Adrenal gland (tissue), 12 donors: Measurements from ENCODE around the gene RNF8. TPM values are rescaled to one million over a fixed set of nuclear protein-coding genes. Genes with fewer than 3 reads are reported as not detected.
"Not testable (repeated sequence)": the region's sequence is repeated elsewhere in the genome, so short reads cannot be mapped to it uniquely, and the experiment has no call there.

ENCODE experiments used
- DNase-seq, 7 donors: peaks; one replicate each; pipeline ENCODE4 v3.0.0-alpha.2; 2019 to 2020
- H3K27ac ChIP-seq, 5 donors: fragments of 200-600 bp; sonication (generic) in 4 of 5; 1 replicate in 3 of 5; 2 replicates in 2 of 5; pipeline versions ENCODE4 v1.5.1 to v1.8.0; 2016 to 2020; ENCODE audit warnings: mild to moderate bottlenecking in 1 of 5
- H3K27me3 ChIP-seq: fragments of 200-600 bp; 2 replicates; pipeline ENCODE4 v1.8.0; 2021
- H3K36me3 ChIP-seq, 2 donors: fragments of 200-600 bp; replicated peaks in 1 of 2; 1 replicate in 1 of 2; 2 replicates in 1 of 2; pipeline versions ENCODE4 v1.5.1 to v1.8.0; 2018 to 2022
- H3K4me1 ChIP-seq, 2 donors: fragments of 200-600 bp; replicated peaks in 1 of 2; 1 replicate in 1 of 2; 2 replicates in 1 of 2; pipeline versions ENCODE4 v1.5.1 to v1.8.0; 2018 to 2021
- H3K4me3 ChIP-seq, 4 donors: fragments of 200-600 bp; sonication (generic) in 3 of 4; one replicate each; pipeline ENCODE4 v1.5.1; 2016 to 2018
- H3K9me3 ChIP-seq, 3 donors: fragments of 200-600 bp; sonication (generic) in 1 of 3; replicated peaks in 1 of 3; 1 replicate in 2 of 3; 2 replicates in 1 of 3; pipeline versions ENCODE4 v1.5.1 to v1.8.0; 2016 to 2021
- CTCF ChIP-seq, 6 experiments: fragments of 450-650 bp in 4 of 6; fragments of 200-600 bp in 2 of 6; sonication (generic) in 1 of 6; IDR thresholded peaks; 1 replicate in 5 of 6; 2 replicates in 1 of 6; pipeline versions ENCODE4 v1.5.1 to v1.8.0; 2016 to 2021; ENCODE audit warnings: antibody characterized with exemption in 6 of 6, mild to moderate bottlenecking in 2 of 6, moderate library complexity in 1 of 6
- POLR2A ChIP-seq, 2 donors: fragments of 450-650 bp; IDR thresholded peaks; one replicate each; pipeline ENCODE4 v1.6.1; 2017; ENCODE audit warnings: antibody characterized with exemption in 2 of 2, mild to moderate bottlenecking in 2 of 2, moderate library complexity in 1 of 2
- WGBS, 4 donors: extraction: QIAGEN DNeasy Blood & Tissue Kit in 2 of 4; methylation state at CpG; one replicate each; pipeline versions ENCODE4 v1.1.5 to v1.1.7; 2013 to 2017; 5-methylcytosine and 5-hydroxymethylcytosine counted together
- intact Hi-C, 2 donors: fragments of 100-400 bp; cut with DNase I; formaldehyde crosslinking; loops; one replicate each; pipeline versions ENCODE4 v1.14.1 to v1.15.0; 2022 to 2023
- polyA plus RNA-seq, 3 donors: library from polyadenylated mRNA; stranded (reverse); fragments of 200-250 nt in 2 of 3; fragments of 350-450 nt in 1 of 3; fragmentation: Illumina TruSeq in 1 of 3; extraction: RNeasy Lipid Tissue Mini Kit (QIAGEN cat#74804) in 1 of 3; gene quantifications; one replicate each; pipeline ENCODE4 v1.2.3, GENCODE V29; 2013 to 2014
- total RNA-seq, 9 donors: library from RNA; depleted of rRNA in 4 of 9; stranded (reverse); fragments of >200 nt in 4 of 9; fragments of 120-200 nt in 1 of 9; fragmentation: NEBNext Ultra II Directional in 1 of 9; extraction: Animal tissue kit (Norgen Biotek cat#: 25700) in 1 of 9; gene quantifications; one replicate each; pipeline versions ENCODE4 v1.1.0 to v1.2.4, GENCODE V29; 2013 to 2023
- donor health status: healthy with polysubstance abuse.
- donor health status: Bipolar disorder and iron deficiency.
- donor health status: DM: yes; HTN: yes; CAD: no.
- donor health status: DM: no; HTN: no; CAD: no.
- donor health status: DM: no; HTN: no; CAD: no.
- donor health status: DM: yes; HTN: yes; CAD: no.

The RNF8 gene
- total and polyA plus RNA-seq, 12 donors: 13.1 to 54.6 (median 20.6) TPM

DNA sequence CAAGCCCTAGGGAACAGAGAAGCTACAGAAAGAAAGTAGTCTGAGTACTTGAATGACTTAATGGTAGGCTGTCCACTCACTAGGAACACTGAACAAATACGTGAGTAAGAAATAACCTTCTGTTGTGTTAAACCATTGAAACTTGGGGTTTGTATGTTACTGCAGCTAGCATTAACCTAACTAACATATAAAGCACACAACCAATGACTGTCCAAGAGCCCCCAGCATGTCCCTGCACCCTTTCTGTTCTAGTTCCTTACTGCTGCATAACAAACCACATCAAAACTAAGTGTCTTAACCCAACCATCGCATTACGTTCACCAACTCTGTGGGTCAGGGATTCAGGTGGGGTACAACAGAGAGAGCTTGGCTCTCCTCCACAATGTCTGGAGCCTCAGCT lies 10.5 kb upstream of the RNF8 start:
- DNase-seq: no peak
- intact Hi-C loops: no loop called here
- Histone ChIP-seq H3K27me3 (no peaks in the 10 kb centered on the region), H3K27ac (no peak overlapping the region), H3K36me3 (no peaks in the 10 kb centered on the region), H3K4me1 (no peaks in the 10 kb centered on the region), H3K9me3 (no peaks in the 10 kb centered on the region), H3K4me3 (no peak overlapping the region)
- WGBS, 4 donors: 90 to 93% (median 92%) methylated on average over 3 of the region's 3 CpGs
- TF ChIP-seq POLR2A (IDR thresholded peaks at IDR 0.05) (no peak), CTCF (IDR thresholded peaks at IDR 0.05) (no peak)

DNA sequence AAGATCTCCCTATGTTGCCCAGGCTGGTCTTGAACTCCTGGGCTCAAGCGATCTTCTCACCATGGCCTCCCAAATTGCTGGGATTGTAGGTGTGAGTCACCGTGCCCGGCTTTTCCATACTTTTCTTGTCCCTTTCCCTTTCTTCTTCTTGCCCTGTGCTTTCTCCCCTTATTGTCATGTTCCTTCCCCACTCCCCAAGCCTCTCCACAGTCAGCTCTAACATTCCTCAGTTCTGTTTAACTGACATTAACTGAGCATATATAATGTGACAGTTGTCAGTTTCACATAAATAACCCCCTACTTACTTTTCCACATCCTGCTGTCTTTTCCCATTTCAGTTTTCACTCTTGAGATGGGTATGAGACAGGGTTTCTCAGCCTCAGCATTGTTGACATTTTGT lies 9.5 kb upstream of the RNF8 start:
- H3K9me3 ChIP-seq: no peaks in the 10 kb centered on the region
- H3K36me3 ChIP-seq: no peaks in the 10 kb centered on the region
- no peak for TF ChIP-seq POLR2A (IDR thresholded peaks at IDR 0.05)
- TF ChIP-seq CTCF (IDR thresholded peaks at IDR 0.05): no peak
- 73 to 86% (median 84%) methylated on average over 3 of the region's 3 CpGs for WGBS, 4 donors
- DNase-seq: no peak
- H3K27ac ChIP-seq: no peak overlapping the region
- intact Hi-C loops: no loop called here
- H3K27me3 ChIP-seq: no peaks in the 10 kb centered on the region
- H3K4me1 ChIP-seq: no peaks in the 10 kb centered on the region
- H3K4me3 ChIP-seq: no peak overlapping the region

GRCh38 chr6:37345804-37346203 lies 8.0 kb upstream of the RNF8 start:
- H3K4me3 ChIP-seq, H3K27ac ChIP-seq, DNase-seq, H3K9me3 ChIP-seq, H3K27me3 ChIP-seq, intact Hi-C loops, H3K36me3 ChIP-seq, H3K4me1 ChIP-seq: not testable (repeated sequence)
- 70 to 84% (median 74%) methylated on average over 3 of the region's 3 CpGs for WGBS, 4 donors

DNA sequence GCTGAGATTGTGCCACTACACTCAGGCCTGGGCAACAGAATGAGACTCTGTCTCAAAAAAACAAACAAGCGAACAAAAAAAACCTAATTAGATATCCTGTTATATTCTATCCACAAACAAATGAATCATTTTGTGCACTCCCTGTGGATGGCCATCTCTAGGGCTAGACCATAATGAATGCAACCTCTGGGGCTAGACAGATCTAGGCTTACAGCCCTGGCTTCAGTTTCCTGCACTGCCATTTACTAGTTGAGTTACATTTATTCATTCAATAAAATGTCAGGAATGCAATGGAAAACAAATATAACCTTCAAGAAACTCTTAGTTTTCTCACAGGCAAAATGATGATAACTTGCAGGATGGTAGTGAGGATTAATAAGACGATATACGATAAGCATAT lies 6.6 kb upstream of the RNF8 start:
- intact Hi-C loops: no loop called here
- no peak for TF ChIP-seq CTCF (IDR thresholded peaks at IDR 0.05)
- TF ChIP-seq POLR2A (IDR thresholded peaks at IDR 0.05): no peak
- 82 to 87% (median 86%) methylated on average over 3 of the region's 3 CpGs for whole genome bisulfite sequencing, 4 donors
- H3K27me3 ChIP-seq: no peaks in the 10 kb centered on the region
- no peaks in the 10 kb centered on the region for H3K9me3 ChIP-seq
- H3K27ac ChIP-seq: no peak overlapping the region
- H3K4me3 ChIP-seq: no peak overlapping the region
- no peaks in the 10 kb centered on the region for H3K36me3 ChIP-seq
- no peak for DNase-seq
- H3K4me1 ChIP-seq: no peaks in the 10 kb centered on the region

- Histone ChIP-seq H3K4me1 (no peaks in the 10 kb centered on the region), H3K9me3 (no peaks in the 10 kb centered on the region), H3K4me3 (no peak overlapping the region), H3K27ac (no peak overlapping the region), H3K36me3 (no peaks in the 10 kb centered on the region), H3K27me3 (no peaks in the 10 kb centered on the region)
- no peak for TF ChIP-seq POLR2A (IDR thresholded peaks at IDR 0.05)
- no peak for TF ChIP-seq CTCF (IDR thresholded peaks at IDR 0.05)
- WGBS, 4 donors: 83 to 89% (median 85%) methylated on average over 4 of the region's 4 CpGs
- no peak for DNase-seq
- intact Hi-C loops: no loop called here
Measured at GRCh38 chr6:37347670-37348111, 6.1 kb upstream of the RNF8 start.
